PFSK-1 (cell line): ENCODE results near the gene AKAP13.

Source experiments
- FOXP2 ChIP-seq: optimal IDR thresholded peaks from 2 replicates; pipeline ENCODE3; 2011; ENCODE audit warnings: borderline replicate concordance, control low read depth, inconsistent platforms; ENCODE audit not compliant: insufficient read depth; ENCODE audit errors: extremely low read length, extremely low read depth
- POLR2AphosphoS5 ChIP-seq: IDR thresholded peaks from 2 replicates; pipeline ENCODE4 v1.6.1; 2012; ENCODE audit warnings: low read depth, mild to moderate bottlenecking, control low read depth, low read length, moderate library complexity
- SIN3A ChIP-seq: IDR thresholded peaks from 2 replicates; pipeline ENCODE4 v1.6.1; 2012; ENCODE audit warnings: mild to moderate bottlenecking, low read length, moderate library complexity, borderline replicate concordance; ENCODE audit not compliant: insufficient read depth
- TF ChIP-seq, protein P1 (sequence below), 2 experiments: IDR thresholded peaks; 2 replicates each; pipeline versions ENCODE4 v1.6.1 to v1.8.0; 2011 to 2012; ENCODE audit warnings: low read depth in 2 of 2, low read length in 2 of 2, control low read depth in 1 of 2, inconsistent platforms in 1 of 2, mild to moderate bottlenecking in 1 of 2, moderate library complexity in 1 of 2; ENCODE audit not compliant: insufficient read depth in 1 of 2

DNA sequence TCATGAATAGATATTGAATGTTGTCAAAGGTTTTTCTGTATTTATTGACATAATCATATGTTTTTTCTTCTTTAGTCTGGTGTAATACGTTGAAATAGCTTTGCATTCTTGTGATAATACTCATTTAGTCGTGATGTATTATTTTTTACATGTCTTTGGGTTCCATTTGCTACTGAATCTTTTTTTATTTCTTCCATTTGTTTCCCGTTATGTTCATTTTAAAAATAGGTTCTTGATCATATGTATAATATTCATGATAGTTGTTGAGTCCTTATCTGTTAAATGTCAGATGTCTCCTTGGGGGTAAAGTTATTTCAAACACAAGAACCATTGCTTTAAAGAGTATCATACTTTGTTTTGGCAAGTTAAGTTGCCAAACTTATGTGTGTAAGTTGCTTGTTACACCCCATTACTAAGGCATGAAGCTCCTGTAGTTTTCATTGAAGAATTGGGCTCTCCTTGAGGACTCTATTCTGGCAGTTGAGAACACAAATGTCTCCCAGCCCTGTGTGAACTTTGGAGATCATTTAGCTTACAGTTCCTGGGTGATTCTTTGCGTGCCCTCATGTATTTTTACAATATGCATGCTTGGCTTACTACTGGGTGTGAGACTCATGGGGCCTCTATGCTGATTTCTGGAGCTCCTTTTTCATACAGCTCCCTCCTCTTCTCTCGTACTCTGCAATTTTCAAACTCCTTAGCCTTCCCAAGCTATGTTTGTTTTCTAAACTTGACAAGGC is 8.3 kb downstream of the AKAP13 start:
- TF ChIP-seq POLR2AphosphoS5 = no peak
- no peak for TF ChIP-seq SIN3A
- TF ChIP-seq, protein P1, sequence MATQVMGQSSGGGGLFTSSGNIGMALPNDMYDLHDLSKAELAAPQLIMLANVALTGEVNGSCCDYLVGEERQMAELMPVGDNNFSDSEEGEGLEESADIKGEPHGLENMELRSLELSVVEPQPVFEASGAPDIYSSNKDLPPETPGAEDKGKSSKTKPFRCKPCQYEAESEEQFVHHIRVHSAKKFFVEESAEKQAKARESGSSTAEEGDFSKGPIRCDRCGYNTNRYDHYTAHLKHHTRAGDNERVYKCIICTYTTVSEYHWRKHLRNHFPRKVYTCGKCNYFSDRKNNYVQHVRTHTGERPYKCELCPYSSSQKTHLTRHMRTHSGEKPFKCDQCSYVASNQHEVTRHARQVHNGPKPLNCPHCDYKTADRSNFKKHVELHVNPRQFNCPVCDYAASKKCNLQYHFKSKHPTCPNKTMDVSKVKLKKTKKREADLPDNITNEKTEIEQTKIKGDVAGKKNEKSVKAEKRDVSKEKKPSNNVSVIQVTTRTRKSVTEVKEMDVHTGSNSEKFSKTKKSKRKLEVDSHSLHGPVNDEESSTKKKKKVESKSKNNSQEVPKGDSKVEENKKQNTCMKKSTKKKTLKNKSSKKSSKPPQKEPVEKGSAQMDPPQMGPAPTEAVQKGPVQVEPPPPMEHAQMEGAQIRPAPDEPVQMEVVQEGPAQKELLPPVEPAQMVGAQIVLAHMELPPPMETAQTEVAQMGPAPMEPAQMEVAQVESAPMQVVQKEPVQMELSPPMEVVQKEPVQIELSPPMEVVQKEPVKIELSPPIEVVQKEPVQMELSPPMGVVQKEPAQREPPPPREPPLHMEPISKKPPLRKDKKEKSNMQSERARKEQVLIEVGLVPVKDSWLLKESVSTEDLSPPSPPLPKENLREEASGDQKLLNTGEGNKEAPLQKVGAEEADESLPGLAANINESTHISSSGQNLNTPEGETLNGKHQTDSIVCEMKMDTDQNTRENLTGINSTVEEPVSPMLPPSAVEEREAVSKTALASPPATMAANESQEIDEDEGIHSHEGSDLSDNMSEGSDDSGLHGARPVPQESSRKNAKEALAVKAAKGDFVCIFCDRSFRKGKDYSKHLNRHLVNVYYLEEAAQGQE (IDR thresholded peaks at IDR 0.05; ENCODE audit: insufficient read depth in 1 of 2, low read depth in 2 of 2, low read length in 2 of 2) = no peak
- no peak for TF ChIP-seq FOXP2
